Upper lobe of left lung (tissue), 6 donors: ENCODE measurements around the gene SLC7A6OS. TPM values are rescaled to one million over a fixed set of nuclear protein-coding genes. Genes with fewer than 3 reads are reported as not detected.
A peak's percentile ranks its signal among the peaks of the same experiment; 100 is the strongest.

ENCODE experiments used
- ATAC-seq, 2 donors: fragments of 200-7000 bp; cut with Tn5 transposase; one replicate each; pipeline ENCODE4 v1.9.1; 2022; ENCODE audit warnings: mild to moderate bottlenecking in 2 of 2, moderate library complexity in 2 of 2; ENCODE audit not compliant: low FRiP score in 2 of 2
- DNase-seq, 2 donors: peaks; one replicate each; pipeline ENCODE4 v3.0.0-alpha.2; 2019 to 2020
- H3K27ac ChIP-seq, 4 donors: fragments of 200-600 bp; sonication (generic); one replicate each; pipeline ENCODE4 v1.5.1; 2016 to 2019
- H3K27me3 ChIP-seq, 4 donors: fragments of 200-600 bp; sonication (generic); one replicate each; pipeline ENCODE4 v1.5.1; 2017 to 2019
- H3K36me3 ChIP-seq, 4 donors: fragments of 200-600 bp; sonication (generic); one replicate each; pipeline ENCODE4 v1.5.1; 2016 to 2019
- H3K4me1 ChIP-seq, 4 donors: fragments of 200-600 bp; sonication (generic); one replicate each; pipeline ENCODE4 v1.5.1; 2018 to 2019
- H3K4me3 ChIP-seq, 4 donors: fragments of 200-600 bp; sonication (generic); one replicate each; pipeline ENCODE4 v1.5.1; 2017 to 2019; ENCODE audit warnings: mild to moderate bottlenecking in 2 of 4, moderate library complexity in 1 of 4
- H3K9me3 ChIP-seq, 4 donors: fragments of 200-600 bp; sonication (generic); one replicate each; pipeline ENCODE4 v1.5.1; 2018 to 2019
- EP300 ChIP-seq, 4 donors: sonication (generic); formaldehyde crosslinking; IDR thresholded peaks; one replicate each; pipeline ENCODE4 v1.5.1; 2017; ENCODE audit warnings: antibody characterized with exemption in 4 of 4, control low read depth in 2 of 4
- POLR2A ChIP-seq, 4 donors: fragments of 450-650 bp; IDR thresholded peaks; one replicate each; pipeline ENCODE4 v1.5.1; 2016 to 2017; ENCODE audit warnings: antibody characterized with exemption in 4 of 4, mild to moderate bottlenecking in 2 of 4
- POLR2AphosphoS5 ChIP-seq, 2 donors: sonication (generic); formaldehyde crosslinking; IDR thresholded peaks; one replicate each; pipeline ENCODE4 v1.5.1; 2017; ENCODE audit warnings: antibody characterized with exemption in 2 of 2
- WGBS, 2 donors: methylation state at CpG; one replicate each; pipeline ENCODE4 v1.1.5; 2017 to 2018; 5-methylcytosine and 5-hydroxymethylcytosine counted together
- total RNA-seq, 6 donors: library from RNA; depleted of rRNA in 4 of 6; stranded (reverse); fragments of >200 nt in 4 of 6; gene quantifications; one replicate each; pipeline versions ENCODE4 v1.1.0 to v1.2.1, GENCODE V29; 2016 to 2021
- TF ChIP-seq, protein P1 (sequence below), 6 experiments: fragments of 450-650 bp in 4 of 6; fragments of 200-600 bp in 2 of 6; sonication (generic) in 2 of 6; IDR thresholded peaks; one replicate each; pipeline ENCODE4 v1.5.1; 2016 to 2019; ENCODE audit warnings: antibody characterized with exemption in 6 of 6
- donor health status: DM: no; HTN: no; CAD: no; lungs with moderate emphysema.
- donor health status: DM: no; HTN: yes; CAD: no; lungs with severe emphysema.

The SLC7A6OS gene
- total RNA-seq, 6 donors from 2014 or later: 9.9 to 35.6 (median 18.5) TPM

DNA sequence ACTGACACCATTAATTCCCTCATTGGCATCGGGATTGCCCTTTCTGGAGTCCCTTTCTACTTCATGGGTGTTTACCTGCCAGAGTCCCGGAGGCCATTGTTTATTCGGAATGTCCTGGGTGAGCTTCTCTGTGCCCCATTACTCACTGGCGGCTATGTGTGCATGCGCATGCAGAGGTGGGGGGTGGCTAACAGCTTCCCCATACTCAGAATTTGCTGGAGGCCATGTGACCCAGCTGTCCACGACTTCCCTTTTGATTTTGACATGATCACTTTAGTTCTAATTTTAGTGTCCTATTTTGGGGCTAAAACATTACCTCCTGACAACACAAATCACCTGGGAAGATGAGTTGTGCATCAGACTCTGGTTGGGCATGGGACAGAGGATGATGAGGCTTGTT lies 14.1 kb downstream of the SLC7A6OS start:
- no peak overlapping the region for H3K27ac ChIP-seq
- WGBS, 2 donors: 71 to 81% methylated on average over 6 of the region's 6 CpGs
- peaks cover 18 to 100% (median 73%) of the 10 kb centered on the region in 4 donors for H3K36me3 ChIP-seq

DNA sequence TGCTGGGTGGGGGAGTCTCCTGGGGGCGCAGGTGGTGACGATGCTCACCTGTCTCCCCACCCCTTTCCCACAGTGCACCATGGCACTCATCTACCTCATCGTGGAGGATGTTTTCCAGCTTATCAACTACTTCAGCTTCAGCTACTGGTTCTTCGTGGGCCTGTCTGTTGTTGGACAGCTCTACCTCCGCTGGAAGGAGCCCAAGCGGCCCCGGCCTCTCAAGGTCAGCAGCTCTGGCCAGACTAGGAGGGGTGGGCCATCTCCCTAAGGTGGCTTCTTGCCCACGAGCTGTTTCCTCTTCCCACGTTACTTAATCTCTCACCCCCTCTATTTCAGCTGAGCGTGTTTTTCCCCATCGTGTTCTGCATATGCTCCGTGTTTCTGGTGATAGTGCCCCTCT lies 14.5 kb downstream of the SLC7A6OS start:
- TF ChIP-seq EP300 (IDR thresholded peaks at IDR 0.05) (no peak), POLR2AphosphoS5 (IDR thresholded peaks at IDR 0.05) (no peak), POLR2A (IDR thresholded peaks at IDR 0.05) (no peak)
- TF ChIP-seq, protein P1, sequence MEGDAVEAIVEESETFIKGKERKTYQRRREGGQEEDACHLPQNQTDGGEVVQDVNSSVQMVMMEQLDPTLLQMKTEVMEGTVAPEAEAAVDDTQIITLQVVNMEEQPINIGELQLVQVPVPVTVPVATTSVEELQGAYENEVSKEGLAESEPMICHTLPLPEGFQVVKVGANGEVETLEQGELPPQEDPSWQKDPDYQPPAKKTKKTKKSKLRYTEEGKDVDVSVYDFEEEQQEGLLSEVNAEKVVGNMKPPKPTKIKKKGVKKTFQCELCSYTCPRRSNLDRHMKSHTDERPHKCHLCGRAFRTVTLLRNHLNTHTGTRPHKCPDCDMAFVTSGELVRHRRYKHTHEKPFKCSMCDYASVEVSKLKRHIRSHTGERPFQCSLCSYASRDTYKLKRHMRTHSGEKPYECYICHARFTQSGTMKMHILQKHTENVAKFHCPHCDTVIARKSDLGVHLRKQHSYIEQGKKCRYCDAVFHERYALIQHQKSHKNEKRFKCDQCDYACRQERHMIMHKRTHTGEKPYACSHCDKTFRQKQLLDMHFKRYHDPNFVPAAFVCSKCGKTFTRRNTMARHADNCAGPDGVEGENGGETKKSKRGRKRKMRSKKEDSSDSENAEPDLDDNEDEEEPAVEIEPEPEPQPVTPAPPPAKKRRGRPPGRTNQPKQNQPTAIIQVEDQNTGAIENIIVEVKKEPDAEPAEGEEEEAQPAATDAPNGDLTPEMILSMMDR (IDR thresholded peaks at IDR 0.05): no peak
- H3K4me1 ChIP-seq: no peaks in the 10 kb centered on the region
- 77 to 83% methylated on average over 12 of the region's 12 CpGs for WGBS, 2 donors
- ATAC-seq: no peak
- no peak overlapping the region for H3K4me3 ChIP-seq
- H3K27ac ChIP-seq: no peak overlapping the region
- peaks cover 14 to 99% (median 72%) of the 10 kb centered on the region in 4 donors for H3K36me3 ChIP-seq
- no peaks in the 10 kb centered on the region for H3K9me3 ChIP-seq
- no peak for DNase-seq
- no peaks in the 10 kb centered on the region for H3K27me3 ChIP-seq

More for the DNA sequence above, 14.1 kb downstream of the SLC7A6OS start:
- H3K27me3 ChIP-seq: no peaks in the 10 kb centered on the region
- H3K4me1 ChIP-seq: no peaks in the 10 kb centered on the region
- no peaks in the 10 kb centered on the region for H3K9me3 ChIP-seq
- ATAC-seq (no peak), DNase-seq (peak in 1 of 2 donors; percentile 30)
- TF ChIP-seq, protein P1 (IDR thresholded peaks at IDR 0.05): no peak
- no peak for TF ChIP-seq POLR2A (IDR thresholded peaks at IDR 0.05)
- no peak for TF ChIP-seq EP300 (IDR thresholded peaks at IDR 0.05)
- TF ChIP-seq POLR2AphosphoS5 (IDR thresholded peaks at IDR 0.05): no peak
- H3K4me3 ChIP-seq: no peak overlapping the region

DNA sequence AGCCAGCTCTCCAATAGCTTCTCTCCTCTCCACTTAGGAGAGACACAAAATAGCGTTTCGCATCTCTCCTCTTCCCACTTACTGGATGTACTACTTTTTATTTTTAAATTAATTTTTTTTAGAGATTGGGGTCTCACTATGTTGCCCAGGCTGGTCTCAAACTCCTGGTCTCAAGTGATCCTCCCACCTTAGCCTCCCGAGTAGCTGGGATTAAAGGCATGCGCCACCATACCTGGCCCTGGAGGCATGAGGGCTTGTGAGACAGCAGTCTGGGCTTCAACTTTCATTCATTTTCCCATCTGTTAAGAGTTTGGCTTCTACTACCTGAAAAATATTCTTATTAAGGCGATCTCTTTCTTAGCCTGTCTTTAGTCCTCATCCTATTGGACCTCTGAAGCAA lies 18.3 kb downstream of the SLC7A6OS start:
- 90 to 95% methylated on average over 5 of the region's 5 CpGs for WGBS, 2 donors
- DNase-seq: no peak
- ATAC-seq: no peak

DNA sequence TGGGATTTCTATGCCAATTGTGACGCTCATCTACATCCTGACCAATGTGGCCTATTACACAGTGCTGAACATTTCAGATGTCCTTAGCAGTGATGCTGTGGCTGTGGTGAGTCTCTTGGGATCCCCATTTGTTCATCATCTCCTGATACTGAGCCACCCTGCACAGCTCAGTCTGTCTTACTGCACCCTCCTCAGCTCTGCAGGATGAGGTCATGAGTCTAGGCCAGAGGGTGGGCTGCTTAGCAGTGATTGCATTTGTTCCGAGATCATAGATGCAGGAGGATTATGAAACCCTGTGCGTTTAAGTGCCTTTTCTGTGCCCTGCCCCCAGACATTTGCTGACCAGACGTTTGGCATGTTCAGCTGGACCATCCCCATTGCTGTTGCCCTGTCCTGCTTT lies 19.5 kb downstream of the SLC7A6OS start:
- peaks cover 0 to 66% (median 41%) of the 10 kb centered on the region in 4 donors for H3K36me3 ChIP-seq
- H3K4me1 ChIP-seq: peaks cover 17 to 41% (median 32%) of the 10 kb centered on the region in 4 donors
- no peaks in the 10 kb centered on the region for H3K9me3 ChIP-seq
- no peaks in the 10 kb centered on the region for H3K27me3 ChIP-seq
- 79 to 83% methylated on average over 4 of the region's 4 CpGs for WGBS, 2 donors
- DNase-seq (no peak), ATAC-seq (no peak)
- H3K4me3 ChIP-seq: no peak overlapping the region
- H3K27ac ChIP-seq: peak overlapping the region in 1 of 4 donors; percentile 67
- TF ChIP-seq, protein P1 (IDR thresholded peaks at IDR 0.05): no peak
- TF ChIP-seq POLR2AphosphoS5 (IDR thresholded peaks at IDR 0.05): no peak
- no peak for TF ChIP-seq POLR2A (IDR thresholded peaks at IDR 0.05)
- no peak for TF ChIP-seq EP300 (IDR thresholded peaks at IDR 0.05)

More for the DNA sequence above, 18.3 kb downstream of the SLC7A6OS start:
- Histone ChIP-seq H3K27ac (no peak overlapping the region), H3K27me3 (no peaks in the 10 kb centered on the region), H3K4me3 (no peak overlapping the region), H3K4me1 (peaks cover 14 to 30% (median 21%) of the 10 kb centered on the region in 4 donors), H3K36me3 (peaks cover 0 to 78% (median 50%) of the 10 kb centered on the region in 4 donors), H3K9me3 (no peaks in the 10 kb centered on the region)
- TF ChIP-seq, protein P1 (IDR thresholded peaks at IDR 0.05): no peak
- TF ChIP-seq EP300 (IDR thresholded peaks at IDR 0.05): no peak
- no peak for TF ChIP-seq POLR2A (IDR thresholded peaks at IDR 0.05)
- TF ChIP-seq POLR2AphosphoS5 (IDR thresholded peaks at IDR 0.05): no peak

DNA sequence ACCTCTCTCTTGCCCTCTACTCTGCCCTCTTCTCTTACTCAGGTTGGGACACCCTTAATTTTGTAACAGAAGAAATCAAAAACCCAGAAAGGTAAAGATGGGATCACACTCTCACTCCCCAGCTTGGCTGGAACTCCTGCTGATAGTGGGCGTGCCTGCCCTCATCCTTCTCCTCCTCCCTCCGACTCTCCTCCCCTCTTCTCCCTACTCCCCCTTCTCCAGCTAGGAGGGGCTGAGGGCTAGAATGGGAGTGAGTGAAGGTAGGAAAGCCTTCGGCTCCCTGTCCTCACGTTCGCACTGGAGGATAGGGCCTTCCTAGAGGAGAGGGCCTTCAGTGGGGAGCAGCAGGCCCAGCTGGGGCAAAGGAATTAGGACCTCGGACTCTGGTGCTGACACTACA lies 20.3 kb downstream of the SLC7A6OS start:
- ATAC-seq: no peak
- TF ChIP-seq, protein P1 (IDR thresholded peaks at IDR 0.05): no peak
- TF ChIP-seq POLR2AphosphoS5 (IDR thresholded peaks at IDR 0.05): no peak
- no peak for TF ChIP-seq EP300 (IDR thresholded peaks at IDR 0.05)
- no peak for TF ChIP-seq POLR2A (IDR thresholded peaks at IDR 0.05)
- WGBS, 2 donors: 62 to 77% methylated on average over 6 of the region's 6 CpGs
- no peaks in the 10 kb centered on the region for H3K27me3 ChIP-seq
- peak overlapping the region; percentile 44 to 76 (median 58) for H3K27ac ChIP-seq
- peaks cover 21 to 48% (median 40%) of the 10 kb centered on the region in 4 donors for H3K4me1 ChIP-seq
- no peaks in the 10 kb centered on the region for H3K9me3 ChIP-seq
- peaks cover 0 to 58% (median 33%) of the 10 kb centered on the region in 4 donors for H3K36me3 ChIP-seq
- no peak for DNase-seq
- H3K4me3 ChIP-seq: no peak overlapping the region
